ENCODE results near the gene SLC25A29. TPM values are rescaled to one million over a fixed set of nuclear protein-coding genes. Genes with fewer than 3 reads are reported as not detected.

SLC25A29 gene
- total RNA-seq, 1 experiment from 2014 or later = 33.9 TPM

GRCh38 chr14:100332797-100333196, 26.6 kb upstream of the SLC25A29 start:
- CTCF ChIA-PET = interaction anchor here (0.7 kb wide), 1 partner anchor 225 kb away, joined by 4 read pairs; no protein-coding TSS in a partner anchor
- no peak overlapping the region for H3K4me3 Mint-ChIP-seq (ENCODE audit: unreplicated experiment)
- H3K4me1 Mint-ChIP-seq (ENCODE audit: insufficient read depth, unreplicated experiment) = no peaks in the 10 kb centered on the region
- peaks cover 29% of the 10 kb centered on the region for H3K36me3 Mint-ChIP-seq (ENCODE audit: insufficient read depth, unreplicated experiment)
- TF ChIP-seq CTCF (IDR thresholded peaks at IDR 0.05; ENCODE audit: unreplicated experiment) = no peak
- intact Hi-C loops (cut with micrococcal nuclease) = no loop called here
- no peaks in the 10 kb centered on the region for H3K27me3 Mint-ChIP-seq (ENCODE audit: insufficient read depth, unreplicated experiment)
- no peak for DNase-seq (ENCODE audit: unreplicated experiment)
- POLR2A ChIA-PET = no interaction called here
- BruUV-seq (replicated peaks) = no TSS peak
- no peak overlapping the region for H3K27ac Mint-ChIP-seq (ENCODE audit: low read depth, unreplicated experiment)
- no peaks in the 10 kb centered on the region for H3K9me3 Mint-ChIP-seq (ENCODE audit: unreplicated experiment)

- intact Hi-C loops (cut with micrococcal nuclease) = no loop called here
- CTCF ChIA-PET = interaction anchor here (0.6 kb wide), 2 partner anchors 30 to 1982 kb away, joined by 4 to 5 read pairs; no protein-coding TSS in a partner anchor
- Mint-ChIP-seq H3K9me3 (ENCODE audit: unreplicated experiment) (no peaks in the 10 kb centered on the region), H3K27ac (ENCODE audit: low read depth, unreplicated experiment) (no peak overlapping the region), H3K4me3 (ENCODE audit: unreplicated experiment) (no peak overlapping the region), H3K27me3 (ENCODE audit: insufficient read depth, unreplicated experiment) (no peaks in the 10 kb centered on the region), H3K4me1 (ENCODE audit: insufficient read depth, unreplicated experiment) (no peaks in the 10 kb centered on the region), H3K36me3 (ENCODE audit: insufficient read depth, unreplicated experiment) (peaks cover 22% of the 10 kb centered on the region)
- no peak for DNase-seq (ENCODE audit: unreplicated experiment)
- BruUV-seq (replicated peaks) = no TSS peak
- POLR2A ChIA-PET = no interaction called here
- TF ChIP-seq CTCF (IDR thresholded peaks at IDR 0.05; ENCODE audit: unreplicated experiment) = no peak
Measured at GRCh38 chr14:100332071-100332639, 25.9 kb upstream of the SLC25A29 start.

GRCh38 chr14:100330388-100330931, 24.2 kb upstream of the SLC25A29 start:
- intact Hi-C loops (cut with micrococcal nuclease) = no loop called here
- Mint-ChIP-seq H3K36me3 (ENCODE audit: insufficient read depth, unreplicated experiment) (peaks cover 12% of the 10 kb centered on the region), H3K27me3 (ENCODE audit: insufficient read depth, unreplicated experiment) (no peaks in the 10 kb centered on the region), H3K4me3 (ENCODE audit: unreplicated experiment) (no peak overlapping the region), H3K9me3 (ENCODE audit: unreplicated experiment) (no peaks in the 10 kb centered on the region), H3K27ac (ENCODE audit: low read depth, unreplicated experiment) (no peak overlapping the region), H3K4me1 (ENCODE audit: insufficient read depth, unreplicated experiment) (no peaks in the 10 kb centered on the region)
- ChIA-PET CTCF (no interaction called here), POLR2A (interaction anchor here (1.8 kb wide), 1 partner anchor 10 kb away, joined by 4 read pairs; no protein-coding TSS in a partner anchor)
- no TSS peak for BruUV-seq (replicated peaks)
- no peak for TF ChIP-seq CTCF (IDR thresholded peaks at IDR 0.05; ENCODE audit: unreplicated experiment)
- DNase-seq (ENCODE audit: unreplicated experiment) = no peak

- peaks cover 12% of the 10 kb centered on the region for H3K36me3 Mint-ChIP-seq (ENCODE audit: insufficient read depth, unreplicated experiment)
- H3K27me3 Mint-ChIP-seq (ENCODE audit: insufficient read depth, unreplicated experiment) = no peaks in the 10 kb centered on the region
- DNase-seq (ENCODE audit: unreplicated experiment) = no peak
- no peaks in the 10 kb centered on the region for H3K9me3 Mint-ChIP-seq (ENCODE audit: unreplicated experiment)
- H3K4me3 Mint-ChIP-seq (ENCODE audit: unreplicated experiment) = no peak overlapping the region
- ChIA-PET POLR2A (interaction anchor here (1.8 kb wide), 1 partner anchor 11 kb away, joined by 4 read pairs; no protein-coding TSS in a partner anchor), CTCF (no interaction called here)
- intact Hi-C loops (cut with micrococcal nuclease) = no loop called here
- no peak overlapping the region for H3K27ac Mint-ChIP-seq (ENCODE audit: low read depth, unreplicated experiment)
- no peak for TF ChIP-seq CTCF (IDR thresholded peaks at IDR 0.05; ENCODE audit: unreplicated experiment)
- H3K4me1 Mint-ChIP-seq (ENCODE audit: insufficient read depth, unreplicated experiment) = no peaks in the 10 kb centered on the region
- no TSS peak for BruUV-seq (replicated peaks)
Measured at GRCh38 chr14:100330007-100330344, 23.7 kb upstream of the SLC25A29 start.
